Colonic mucosa (tissue), 4 donors: ENCODE data around the gene XRCC4. TPM values are rescaled to one million over a fixed set of nuclear protein-coding genes. Genes with fewer than 3 reads are reported as not detected.

Experiments used
- DNase-seq: peaks from one replicate; pipeline ENCODE4 v3.0.0-alpha.2; 2020
- H3K27ac ChIP-seq: fragments of 200-600 bp; one replicate; pipeline ENCODE4 v1.8.0; 2021
- H3K27me3 ChIP-seq: fragments of 200-600 bp; one replicate; pipeline ENCODE4 v1.8.0; 2021
- H3K36me3 ChIP-seq: fragments of 200-600 bp; one replicate; pipeline ENCODE4 v1.8.0; 2021
- H3K4me1 ChIP-seq: fragments of 200-600 bp; one replicate; pipeline ENCODE4 v1.8.0; 2021; ENCODE audit warnings: mild to moderate bottlenecking
- H3K4me3 ChIP-seq: fragments of 200-600 bp; one replicate; pipeline ENCODE4 v1.8.0; 2021
- H3K9ac ChIP-seq, 2 donors: one replicate each; pipeline ENCODE4 v1.7.0; 2013; ENCODE audit warnings: control low read depth in 2 of 2, low read depth in 2 of 2, low read length in 2 of 2
- H3K9me3 ChIP-seq: fragments of 200-600 bp; one replicate; pipeline ENCODE4 v1.8.0; 2021
- intact Hi-C: fragments of 100-400 bp; cut with DNase I; formaldehyde crosslinking; loops from one replicate; pipeline ENCODE4 v1.14.1; 2022
- total RNA-seq, 2 donors: library from RNA; stranded (reverse); fragmentation: NEBNext Ultra II Directional in 1 of 2; extraction: Animal tissue kit (Norgen Biotek cat#: 25700) in 1 of 2; gene quantifications; one replicate each; pipeline ENCODE4 v1.2.1, GENCODE V29; 2021
- TF ChIP-seq, protein P1 (sequence below): fragments of 200-600 bp; IDR thresholded peaks from one replicate; pipeline ENCODE4 v1.8.0; 2022; ENCODE audit warnings: antibody characterized with exemption, mild to moderate bottlenecking
- donor health status: healthy.
- donor health status: DM: no; HTN: no; CAD: no.
- donor health status: DM: no; HTN: no; CAD: no.

The XRCC4 gene
- total RNA-seq, 2 donors from 2014 or later = 5.7 to 8.7 TPM

DNA sequence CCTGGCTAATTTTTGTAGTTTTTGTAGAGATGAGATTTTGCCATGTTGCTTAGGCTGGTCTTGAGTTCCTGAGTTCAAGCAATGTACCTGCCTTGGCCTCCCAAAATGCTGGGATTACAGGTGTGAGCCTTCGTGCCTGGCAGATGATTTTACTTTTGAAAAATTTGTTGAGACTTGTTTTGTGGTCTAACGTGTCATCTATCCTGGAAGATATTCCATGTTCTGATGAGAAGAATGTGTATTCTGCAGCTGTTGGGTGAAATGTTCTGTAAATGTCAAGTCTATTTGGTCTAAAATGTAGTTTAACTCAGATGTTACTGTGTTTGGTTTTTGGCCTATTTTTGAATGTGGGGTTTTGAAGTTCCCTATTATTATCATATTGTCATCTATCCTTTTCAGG lies 145.6 kb downstream of the XRCC4 start:
- H3K36me3 ChIP-seq = no peaks in the 10 kb centered on the region
- H3K4me1 ChIP-seq = no peaks in the 10 kb centered on the region
- H3K9me3 ChIP-seq = no peaks in the 10 kb centered on the region
- intact Hi-C loops = no loop called here
- no peak overlapping the region for H3K27ac ChIP-seq
- no peaks in the 10 kb centered on the region for H3K27me3 ChIP-seq
- no peak for DNase-seq
- H3K9ac ChIP-seq = no peak overlapping the region
- TF ChIP-seq, protein P1, sequence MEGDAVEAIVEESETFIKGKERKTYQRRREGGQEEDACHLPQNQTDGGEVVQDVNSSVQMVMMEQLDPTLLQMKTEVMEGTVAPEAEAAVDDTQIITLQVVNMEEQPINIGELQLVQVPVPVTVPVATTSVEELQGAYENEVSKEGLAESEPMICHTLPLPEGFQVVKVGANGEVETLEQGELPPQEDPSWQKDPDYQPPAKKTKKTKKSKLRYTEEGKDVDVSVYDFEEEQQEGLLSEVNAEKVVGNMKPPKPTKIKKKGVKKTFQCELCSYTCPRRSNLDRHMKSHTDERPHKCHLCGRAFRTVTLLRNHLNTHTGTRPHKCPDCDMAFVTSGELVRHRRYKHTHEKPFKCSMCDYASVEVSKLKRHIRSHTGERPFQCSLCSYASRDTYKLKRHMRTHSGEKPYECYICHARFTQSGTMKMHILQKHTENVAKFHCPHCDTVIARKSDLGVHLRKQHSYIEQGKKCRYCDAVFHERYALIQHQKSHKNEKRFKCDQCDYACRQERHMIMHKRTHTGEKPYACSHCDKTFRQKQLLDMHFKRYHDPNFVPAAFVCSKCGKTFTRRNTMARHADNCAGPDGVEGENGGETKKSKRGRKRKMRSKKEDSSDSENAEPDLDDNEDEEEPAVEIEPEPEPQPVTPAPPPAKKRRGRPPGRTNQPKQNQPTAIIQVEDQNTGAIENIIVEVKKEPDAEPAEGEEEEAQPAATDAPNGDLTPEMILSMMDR = no peak
- H3K4me3 ChIP-seq = no peak overlapping the region

DNA sequence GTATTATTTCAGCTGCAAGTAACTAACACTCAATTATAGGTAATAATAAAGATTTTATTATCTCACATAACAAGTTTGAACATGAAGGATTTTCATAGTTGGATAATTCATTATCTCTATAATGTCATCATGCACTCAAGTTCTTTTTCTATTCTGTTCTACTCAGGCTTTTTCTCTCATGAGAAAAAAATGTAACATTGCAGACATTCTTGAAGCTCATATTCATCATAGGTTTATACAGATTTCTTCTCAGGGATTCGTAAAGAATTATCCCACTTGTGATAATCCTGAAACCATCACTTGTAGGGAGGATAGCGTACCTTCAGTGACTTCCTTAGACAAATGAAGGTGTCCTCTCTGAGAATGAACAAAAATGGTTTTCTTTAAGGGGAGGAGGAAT lies 150.3 kb downstream of the XRCC4 start:
- Histone ChIP-seq H3K9ac (no peak overlapping the region), H3K27me3 (no peaks in the 10 kb centered on the region), H3K36me3 (no peaks in the 10 kb centered on the region), H3K9me3 (no peaks in the 10 kb centered on the region), H3K4me3 (no peak overlapping the region), H3K4me1 (no peaks in the 10 kb centered on the region), H3K27ac (no peak overlapping the region)
- TF ChIP-seq, protein P1 = no peak
- DNase-seq = no peak
- intact Hi-C loops = no loop called here

DNA sequence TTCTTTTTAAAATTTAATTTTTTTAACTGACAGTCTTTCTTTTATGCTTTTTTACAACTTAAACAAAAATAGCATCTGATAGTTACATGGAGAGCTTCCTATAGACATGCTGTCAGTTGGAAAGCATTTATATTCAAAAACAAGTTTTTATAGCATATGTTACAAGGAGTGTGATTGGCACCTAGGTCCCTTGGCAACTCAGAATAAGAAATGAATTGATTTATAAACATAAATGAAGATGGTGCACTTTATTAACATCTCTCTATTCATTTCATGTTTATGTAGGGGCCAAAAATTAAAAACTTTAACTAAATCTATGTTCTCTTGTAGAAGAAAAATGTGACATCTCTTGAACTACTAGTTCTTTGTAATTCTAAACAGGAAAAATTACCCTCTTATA lies 153.2 kb downstream of the XRCC4 start:
- Histone ChIP-seq H3K27me3 (no peaks in the 10 kb centered on the region), H3K27ac (no peak overlapping the region), H3K9me3 (no peaks in the 10 kb centered on the region), H3K4me1 (no peaks in the 10 kb centered on the region), H3K36me3 (no peaks in the 10 kb centered on the region), H3K9ac (no peak overlapping the region), H3K4me3 (no peak overlapping the region)
- DNase-seq = no peak
- intact Hi-C loops = no loop called here
- TF ChIP-seq, protein P1 = no peak

DNA sequence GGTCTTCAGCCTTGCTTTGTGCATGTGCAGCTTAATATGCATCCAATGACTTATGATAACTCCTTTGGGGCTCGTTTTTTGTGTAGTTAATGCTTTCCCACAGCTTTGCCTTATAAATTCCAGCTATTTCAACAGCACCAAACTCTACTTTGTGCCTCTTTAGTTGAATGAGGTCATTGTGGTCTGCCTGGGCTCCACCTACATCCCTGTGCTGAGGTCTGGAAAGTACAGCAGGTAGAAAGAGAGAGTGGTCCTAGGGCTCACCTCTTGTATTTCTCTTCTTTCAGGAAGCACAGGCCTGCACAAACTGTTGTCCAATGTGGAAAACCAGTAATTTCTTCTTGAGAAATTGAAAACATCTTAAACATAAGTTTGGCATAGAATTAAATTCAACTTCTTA lies 167.2 kb downstream of the XRCC4 start:
- DNase-seq = no peak
- Histone ChIP-seq H3K4me3 (no peak overlapping the region), H3K27ac (no peak overlapping the region), H3K36me3 (no peaks in the 10 kb centered on the region), H3K4me1 (no peaks in the 10 kb centered on the region), H3K9ac (no peak overlapping the region), H3K9me3 (no peaks in the 10 kb centered on the region), H3K27me3 (no peaks in the 10 kb centered on the region)
- TF ChIP-seq, protein P1 = no peak
- intact Hi-C loops = no loop called here

GRCh38 chr5:83245037-83245436 lies 167.7 kb downstream of the XRCC4 start:
- Histone ChIP-seq H3K27ac (no peak overlapping the region), H3K36me3 (no peaks in the 10 kb centered on the region), H3K27me3 (no peaks in the 10 kb centered on the region), H3K9me3 (no peaks in the 10 kb centered on the region), H3K9ac (no peak overlapping the region), H3K4me3 (no peak overlapping the region), H3K4me1 (no peaks in the 10 kb centered on the region)
- intact Hi-C loops = no loop called here
- TF ChIP-seq, protein P1 = no peak
- DNase-seq = no peak

DNA sequence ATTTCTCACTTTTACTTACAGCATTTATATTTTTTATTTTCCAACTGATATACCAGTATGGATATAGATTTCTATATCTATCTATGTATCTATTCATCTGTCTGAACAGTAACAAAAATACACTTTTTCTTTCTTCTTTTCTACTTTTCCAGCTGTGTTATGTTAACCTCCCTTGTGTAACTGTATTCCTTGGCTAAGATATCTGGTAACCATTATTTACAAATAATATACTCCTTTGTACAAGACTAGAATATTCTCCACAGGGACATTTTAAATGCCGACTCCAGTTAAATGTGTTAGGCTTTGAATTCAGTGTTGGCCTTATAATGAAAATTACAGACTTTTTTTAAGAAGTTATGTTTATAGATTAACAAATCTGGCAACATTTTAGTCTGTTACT lies 168.7 kb downstream of the XRCC4 start:
- DNase-seq = no peak
- Histone ChIP-seq H3K9me3 (no peaks in the 10 kb centered on the region), H3K36me3 (no peaks in the 10 kb centered on the region), H3K4me1 (no peaks in the 10 kb centered on the region), H3K4me3 (no peak overlapping the region), H3K9ac (no peak overlapping the region), H3K27ac (no peak overlapping the region), H3K27me3 (no peaks in the 10 kb centered on the region)
- TF ChIP-seq, protein P1 = no peak
- intact Hi-C loops = no loop called here
